ENCODE data around the gene DHRS7C.

DNA sequence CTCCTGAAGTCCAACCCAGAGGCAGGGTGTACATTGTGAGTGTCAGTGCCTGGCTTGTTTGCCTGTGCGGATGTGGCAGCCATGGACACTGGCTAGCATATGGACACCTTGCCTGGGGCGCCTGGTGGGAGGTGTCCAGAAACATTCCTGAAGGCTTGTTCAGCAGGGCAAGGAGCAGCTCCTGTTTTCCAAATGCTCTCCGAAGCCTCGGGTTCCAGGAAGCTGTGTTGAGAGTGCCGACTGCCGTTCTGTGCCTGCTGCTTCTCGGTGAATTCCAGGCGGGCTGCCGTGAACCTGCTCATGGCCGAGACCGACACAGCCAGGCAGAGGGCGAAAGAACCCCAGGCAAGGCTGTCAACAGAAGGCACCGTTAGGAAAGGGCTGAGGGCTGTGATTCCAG, 10.9 kb upstream of the DHRS7C start:
- TF ChIP-seq EZH2 (IDR thresholded peaks at IDR 0.05; ENCODE audit: borderline replicate concordance, low read depth, low read length, severe bottlenecking) (no peak), POLR2AphosphoS5 (IDR thresholded peaks at IDR 0.05; ENCODE audit: insufficient read depth, low read depth, low read length) (no peak), POLR2A (IDR thresholded peaks at IDR 0.05; ENCODE audit: low read depth, low read length) (no peak)
- TF ChIP-seq, protein P1, sequence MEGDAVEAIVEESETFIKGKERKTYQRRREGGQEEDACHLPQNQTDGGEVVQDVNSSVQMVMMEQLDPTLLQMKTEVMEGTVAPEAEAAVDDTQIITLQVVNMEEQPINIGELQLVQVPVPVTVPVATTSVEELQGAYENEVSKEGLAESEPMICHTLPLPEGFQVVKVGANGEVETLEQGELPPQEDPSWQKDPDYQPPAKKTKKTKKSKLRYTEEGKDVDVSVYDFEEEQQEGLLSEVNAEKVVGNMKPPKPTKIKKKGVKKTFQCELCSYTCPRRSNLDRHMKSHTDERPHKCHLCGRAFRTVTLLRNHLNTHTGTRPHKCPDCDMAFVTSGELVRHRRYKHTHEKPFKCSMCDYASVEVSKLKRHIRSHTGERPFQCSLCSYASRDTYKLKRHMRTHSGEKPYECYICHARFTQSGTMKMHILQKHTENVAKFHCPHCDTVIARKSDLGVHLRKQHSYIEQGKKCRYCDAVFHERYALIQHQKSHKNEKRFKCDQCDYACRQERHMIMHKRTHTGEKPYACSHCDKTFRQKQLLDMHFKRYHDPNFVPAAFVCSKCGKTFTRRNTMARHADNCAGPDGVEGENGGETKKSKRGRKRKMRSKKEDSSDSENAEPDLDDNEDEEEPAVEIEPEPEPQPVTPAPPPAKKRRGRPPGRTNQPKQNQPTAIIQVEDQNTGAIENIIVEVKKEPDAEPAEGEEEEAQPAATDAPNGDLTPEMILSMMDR (IDR thresholded peaks at IDR 0.05; ENCODE audit: extremely low read depth in 1 of 2, insufficient read depth in 1 of 2, low read depth in 1 of 2, low read length in 2 of 2) = no peak
- TF ChIP-seq, protein P2, sequence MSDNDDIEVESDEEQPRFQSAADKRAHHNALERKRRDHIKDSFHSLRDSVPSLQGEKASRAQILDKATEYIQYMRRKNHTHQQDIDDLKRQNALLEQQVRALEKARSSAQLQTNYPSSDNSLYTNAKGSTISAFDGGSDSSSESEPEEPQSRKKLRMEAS (IDR thresholded peaks at IDR 0.05; ENCODE audit: insufficient read depth, insufficient read length) = no peak

Measured in endothelial cell of umbilical vein (primary cell).